ENCODE measurements around the gene B9D2.

- TF ChIP-seq SIN3A (IDR thresholded peaks at IDR 0.05; ENCODE audit: low read depth) (no peak), SP1 (IDR thresholded peaks at IDR 0.05; ENCODE audit: low read depth) (no peak), JUND (IDR thresholded peaks at IDR 0.05) (no peak), TCF7L2 (IDR thresholded peaks at IDR 0.05; ENCODE audit: borderline replicate concordance, extremely low read depth, insufficient read depth, insufficient read length) (no peak), EZH2 (IDR thresholded peaks at IDR 0.05) (no peak), POLR2A (IDR thresholded peaks at IDR 0.05; ENCODE audit: borderline replicate concordance, extremely low read depth, insufficient read depth, insufficient read length) (no peak)
- TF ChIP-seq, protein P1, sequence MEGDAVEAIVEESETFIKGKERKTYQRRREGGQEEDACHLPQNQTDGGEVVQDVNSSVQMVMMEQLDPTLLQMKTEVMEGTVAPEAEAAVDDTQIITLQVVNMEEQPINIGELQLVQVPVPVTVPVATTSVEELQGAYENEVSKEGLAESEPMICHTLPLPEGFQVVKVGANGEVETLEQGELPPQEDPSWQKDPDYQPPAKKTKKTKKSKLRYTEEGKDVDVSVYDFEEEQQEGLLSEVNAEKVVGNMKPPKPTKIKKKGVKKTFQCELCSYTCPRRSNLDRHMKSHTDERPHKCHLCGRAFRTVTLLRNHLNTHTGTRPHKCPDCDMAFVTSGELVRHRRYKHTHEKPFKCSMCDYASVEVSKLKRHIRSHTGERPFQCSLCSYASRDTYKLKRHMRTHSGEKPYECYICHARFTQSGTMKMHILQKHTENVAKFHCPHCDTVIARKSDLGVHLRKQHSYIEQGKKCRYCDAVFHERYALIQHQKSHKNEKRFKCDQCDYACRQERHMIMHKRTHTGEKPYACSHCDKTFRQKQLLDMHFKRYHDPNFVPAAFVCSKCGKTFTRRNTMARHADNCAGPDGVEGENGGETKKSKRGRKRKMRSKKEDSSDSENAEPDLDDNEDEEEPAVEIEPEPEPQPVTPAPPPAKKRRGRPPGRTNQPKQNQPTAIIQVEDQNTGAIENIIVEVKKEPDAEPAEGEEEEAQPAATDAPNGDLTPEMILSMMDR (IDR thresholded peaks at IDR 0.05 in 2 of 3, conservative IDR thresholded peaks at IDR 0.05 in 1 of 3; ENCODE audit: borderline replicate concordance in 1 of 3, insufficient read depth in 1 of 3, low read depth in 2 of 3, low read length in 2 of 3) = no peak
Observed at GRCh38 chr19:41330481-41330880, 33.5 kb downstream of the B9D2 start.
